Upper lobe of left lung (tissue), 6 donors: ENCODE measurements around the gene LTA4H. TPM values are rescaled to one million over a fixed set of nuclear protein-coding genes. Genes with fewer than 3 reads are reported as not detected.

ENCODE experiments used
- ATAC-seq, 2 donors: fragments of 200-7000 bp; cut with Tn5 transposase; one replicate each; pipeline ENCODE4 v1.9.1; 2022; ENCODE audit warnings: mild to moderate bottlenecking in 2 of 2, moderate library complexity in 2 of 2; ENCODE audit not compliant: low FRiP score in 2 of 2
- DNase-seq, 2 donors: peaks; one replicate each; pipeline ENCODE4 v3.0.0-alpha.2; 2019 to 2020
- H3K27ac ChIP-seq, 4 donors: fragments of 200-600 bp; sonication (generic); one replicate each; pipeline ENCODE4 v1.5.1; 2016 to 2019
- H3K27me3 ChIP-seq, 4 donors: fragments of 200-600 bp; sonication (generic); one replicate each; pipeline ENCODE4 v1.5.1; 2017 to 2019
- H3K36me3 ChIP-seq, 4 donors: fragments of 200-600 bp; sonication (generic); one replicate each; pipeline ENCODE4 v1.5.1; 2016 to 2019
- H3K4me1 ChIP-seq, 4 donors: fragments of 200-600 bp; sonication (generic); one replicate each; pipeline ENCODE4 v1.5.1; 2018 to 2019
- H3K4me3 ChIP-seq, 4 donors: fragments of 200-600 bp; sonication (generic); one replicate each; pipeline ENCODE4 v1.5.1; 2017 to 2019; ENCODE audit warnings: mild to moderate bottlenecking in 2 of 4, moderate library complexity in 1 of 4
- H3K9me3 ChIP-seq, 4 donors: fragments of 200-600 bp; sonication (generic); one replicate each; pipeline ENCODE4 v1.5.1; 2018 to 2019
- CTCF ChIP-seq, 6 experiments: fragments of 450-650 bp in 4 of 6; fragments of 200-600 bp in 2 of 6; sonication (generic) in 2 of 6; IDR thresholded peaks; one replicate each; pipeline ENCODE4 v1.5.1; 2016 to 2019; ENCODE audit warnings: antibody characterized with exemption in 6 of 6
- EP300 ChIP-seq, 4 donors: sonication (generic); formaldehyde crosslinking; IDR thresholded peaks; one replicate each; pipeline ENCODE4 v1.5.1; 2017; ENCODE audit warnings: antibody characterized with exemption in 4 of 4, control low read depth in 2 of 4
- POLR2A ChIP-seq, 4 donors: fragments of 450-650 bp; IDR thresholded peaks; one replicate each; pipeline ENCODE4 v1.5.1; 2016 to 2017; ENCODE audit warnings: antibody characterized with exemption in 4 of 4, mild to moderate bottlenecking in 2 of 4
- POLR2AphosphoS5 ChIP-seq, 2 donors: sonication (generic); formaldehyde crosslinking; IDR thresholded peaks; one replicate each; pipeline ENCODE4 v1.5.1; 2017; ENCODE audit warnings: antibody characterized with exemption in 2 of 2
- WGBS, 2 donors: methylation state at CpG; one replicate each; pipeline ENCODE4 v1.1.5; 2017 to 2018; 5-methylcytosine and 5-hydroxymethylcytosine counted together
- total RNA-seq, 6 donors: library from RNA; depleted of rRNA in 4 of 6; stranded (reverse); fragments of >200 nt in 4 of 6; gene quantifications; one replicate each; pipeline versions ENCODE4 v1.1.0 to v1.2.1, GENCODE V29; 2016 to 2021
- donor health status: DM: no; HTN: no; CAD: no; lungs with moderate emphysema.
- donor health status: DM: no; HTN: yes; CAD: no; lungs with severe emphysema.

The LTA4H gene
- total RNA-seq, 6 donors from 2014 or later = 110 to 314 (median 254) TPM

DNA sequence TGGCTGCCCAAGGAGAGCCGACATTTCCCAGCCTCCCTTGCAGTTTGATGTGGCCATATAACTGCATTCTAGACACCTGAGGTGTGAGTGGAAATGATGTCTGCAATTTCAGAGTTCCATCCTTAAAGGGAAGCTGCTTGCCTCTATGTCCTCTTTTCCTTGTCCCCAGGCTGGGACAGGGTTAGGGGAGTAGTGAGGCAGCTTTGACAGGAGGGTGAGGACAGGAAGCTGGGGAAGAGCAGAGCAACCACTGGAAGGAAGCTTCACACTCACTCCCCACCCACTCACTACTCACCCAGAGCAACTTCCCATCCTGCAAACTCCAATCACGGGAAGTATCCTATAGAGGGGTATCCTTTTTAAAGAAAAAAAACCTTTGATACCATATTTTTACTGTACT, 28.9 kb upstream of the LTA4H start:
- H3K4me3 ChIP-seq = no peak overlapping the region
- no peaks in the 10 kb centered on the region for H3K27me3 ChIP-seq
- H3K36me3 ChIP-seq = no peaks in the 10 kb centered on the region
- ATAC-seq (peak in 1 of 2 donors; percentile 58), DNase-seq (no peak)
- H3K27ac ChIP-seq = no peak overlapping the region
- H3K9me3 ChIP-seq = no peaks in the 10 kb centered on the region
- H3K4me1 ChIP-seq = peaks cover 11 to 17% (median 12%) of the 10 kb centered on the region in 4 donors
- whole genome bisulfite sequencing, 2 donors = 50 to 55% methylated on average over 2 of the region's 2 CpGs
- TF ChIP-seq CTCF (IDR thresholded peaks at IDR 0.05) = no peak

DNA sequence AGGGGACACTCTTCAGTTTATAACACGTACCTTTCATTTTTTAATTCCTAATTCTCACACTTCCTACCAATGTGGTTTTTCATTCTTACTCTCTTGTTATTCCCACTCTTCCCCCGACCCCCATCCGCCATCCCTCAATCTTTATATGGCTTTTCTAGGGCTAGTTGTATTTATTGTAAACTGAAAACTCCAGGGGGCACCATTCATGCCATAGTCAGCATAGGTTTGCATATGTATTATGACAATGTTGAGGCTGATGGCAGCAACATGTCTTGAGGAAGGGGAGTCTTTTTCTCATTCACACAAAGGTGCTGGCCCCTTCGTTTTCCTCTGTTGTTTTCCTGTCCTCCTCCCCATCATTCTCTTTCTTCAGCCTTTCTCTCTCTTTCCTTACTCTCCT, 27.7 kb upstream of the LTA4H start:
- Histone ChIP-seq H3K4me1 (peaks cover 11 to 17% (median 12%) of the 10 kb centered on the region in 4 donors), H3K36me3 (no peaks in the 10 kb centered on the region), H3K27me3 (no peaks in the 10 kb centered on the region), H3K27ac (no peak overlapping the region), H3K9me3 (no peaks in the 10 kb centered on the region), H3K4me3 (no peak overlapping the region)
- ATAC-seq (no peak), DNase-seq (no peak)
- 82 to 83% methylated on average over 4 of the region's 4 CpGs for WGBS, 2 donors
- TF ChIP-seq POLR2A (IDR thresholded peaks at IDR 0.05) (no peak), CTCF (IDR thresholded peaks at IDR 0.05) (peak in 2 of 6 experiments; percentile 12 to 17)

DNA sequence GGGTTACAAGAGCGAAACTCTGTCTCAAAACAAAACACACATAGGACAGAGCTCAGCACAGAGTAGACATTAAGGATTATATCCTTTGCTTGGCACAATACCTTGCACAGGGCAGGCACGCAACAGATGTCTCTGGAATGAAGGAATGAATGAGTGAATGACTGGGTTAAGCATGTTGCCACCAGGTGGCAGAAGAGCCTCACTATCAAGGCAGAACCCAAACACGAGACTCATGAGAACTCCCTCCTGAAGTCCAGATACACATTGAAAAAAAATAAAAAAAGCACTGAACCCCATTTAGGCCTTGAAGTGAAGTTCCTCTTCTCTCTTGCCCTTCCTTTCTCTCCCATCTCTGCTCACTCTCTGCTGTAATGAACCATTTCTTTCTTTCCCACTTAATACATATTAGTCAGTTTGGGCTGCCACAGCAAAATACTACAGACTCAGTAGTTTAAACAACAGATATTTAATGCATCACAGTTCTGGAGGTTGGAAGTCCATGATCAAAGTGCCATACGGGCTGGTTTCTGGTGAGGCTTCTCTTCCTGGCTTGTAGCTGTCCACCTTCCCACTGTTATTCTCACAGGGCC, 26.6 kb upstream of the LTA4H start:
- Histone ChIP-seq H3K36me3 (no peaks in the 10 kb centered on the region), H3K4me3 (no peak overlapping the region), H3K9me3 (no peaks in the 10 kb centered on the region), H3K4me1 (peaks cover 11 to 17% (median 12%) of the 10 kb centered on the region in 4 donors), H3K27ac (no peak overlapping the region), H3K27me3 (no peaks in the 10 kb centered on the region)
- DNase-seq (peak in 1 of 2 donors; percentile 74), ATAC-seq (peak; percentile 88 to 92)
- TF ChIP-seq POLR2A (IDR thresholded peaks at IDR 0.05) (no peak), CTCF (IDR thresholded peaks at IDR 0.05) (peak; percentile 72 to 90 (median 86)), EP300 (IDR thresholded peaks at IDR 0.05) (no peak), POLR2AphosphoS5 (IDR thresholded peaks at IDR 0.05) (no peak)
- 35 to 37% methylated on average over 4 of the region's 4 CpGs for WGBS, 2 donors

- H3K27ac ChIP-seq = no peak overlapping the region
- no peak for DNase-seq
- H3K36me3 ChIP-seq = no peaks in the 10 kb centered on the region
- no peak overlapping the region for H3K4me3 ChIP-seq
- peaks cover 11 to 17% (median 12%) of the 10 kb centered on the region in 4 donors for H3K4me1 ChIP-seq
- no peaks in the 10 kb centered on the region for H3K9me3 ChIP-seq
- H3K27me3 ChIP-seq = no peaks in the 10 kb centered on the region
- 94 to 98% methylated on average over 3 of the region's 3 CpGs for WGBS, 2 donors
- TF ChIP-seq POLR2A (IDR thresholded peaks at IDR 0.05) = no peak
- TF ChIP-seq EP300 (IDR thresholded peaks at IDR 0.05) = no peak
- TF ChIP-seq POLR2AphosphoS5 (IDR thresholded peaks at IDR 0.05) = no peak
- no peak for TF ChIP-seq CTCF (IDR thresholded peaks at IDR 0.05)
- no peak for ATAC-seq
Observed at GRCh38 chr12:96061323-96061722, 25.9 kb upstream of the LTA4H start.

GRCh38 chr12:96060041-96060440, 24.7 kb upstream of the LTA4H start:
- Histone ChIP-seq H3K36me3 (no peaks in the 10 kb centered on the region), H3K4me3 (no peak overlapping the region), H3K4me1 (peaks cover 11 to 17% (median 12%) of the 10 kb centered on the region in 4 donors), H3K27me3 (no peaks in the 10 kb centered on the region), H3K9me3 (no peaks in the 10 kb centered on the region), H3K27ac (no peak overlapping the region)
- DNase-seq (no peak), ATAC-seq (no peak)
- WGBS, 2 donors = 93 to 95% methylated on average over 7 of the region's 7 CpGs
- TF ChIP-seq CTCF (IDR thresholded peaks at IDR 0.05) (no peak), EP300 (IDR thresholded peaks at IDR 0.05) (no peak), POLR2AphosphoS5 (IDR thresholded peaks at IDR 0.05) (no peak), POLR2A (IDR thresholded peaks at IDR 0.05) (no peak)
